ENCODE results near the gene SH2D7.

GRCh38 chr15:78052001-78052401, 40.4 kb upstream of the SH2D7 start:
- TF ChIP-seq CTCF (conservative IDR thresholded peaks at IDR 0.05), result no peak
- TF ChIP-seq EZH2 (IDR thresholded peaks at IDR 0.05; ENCODE audit: low read depth), result no peak
